GM18868 (cell line): ENCODE results near the gene GPN1.
"Not testable (repeated sequence)": the region's sequence is repeated elsewhere in the genome, so short reads cannot be mapped to it uniquely, and the experiment has no call there.

Source experiments
- ATAC-seq: cut with Tn5 transposase; IDR thresholded peaks from one replicate; pipeline ENCODE4 v1.9.1; 2021; ENCODE audit warnings: mild to moderate bottlenecking, moderate library complexity; ENCODE audit not compliant: unreplicated experiment

Gene GPN1

GRCh38 chr2:27626921-27627320, 1.9 kb upstream of the GPN1 start:
- ATAC-seq: not testable (repeated sequence)

DNA sequence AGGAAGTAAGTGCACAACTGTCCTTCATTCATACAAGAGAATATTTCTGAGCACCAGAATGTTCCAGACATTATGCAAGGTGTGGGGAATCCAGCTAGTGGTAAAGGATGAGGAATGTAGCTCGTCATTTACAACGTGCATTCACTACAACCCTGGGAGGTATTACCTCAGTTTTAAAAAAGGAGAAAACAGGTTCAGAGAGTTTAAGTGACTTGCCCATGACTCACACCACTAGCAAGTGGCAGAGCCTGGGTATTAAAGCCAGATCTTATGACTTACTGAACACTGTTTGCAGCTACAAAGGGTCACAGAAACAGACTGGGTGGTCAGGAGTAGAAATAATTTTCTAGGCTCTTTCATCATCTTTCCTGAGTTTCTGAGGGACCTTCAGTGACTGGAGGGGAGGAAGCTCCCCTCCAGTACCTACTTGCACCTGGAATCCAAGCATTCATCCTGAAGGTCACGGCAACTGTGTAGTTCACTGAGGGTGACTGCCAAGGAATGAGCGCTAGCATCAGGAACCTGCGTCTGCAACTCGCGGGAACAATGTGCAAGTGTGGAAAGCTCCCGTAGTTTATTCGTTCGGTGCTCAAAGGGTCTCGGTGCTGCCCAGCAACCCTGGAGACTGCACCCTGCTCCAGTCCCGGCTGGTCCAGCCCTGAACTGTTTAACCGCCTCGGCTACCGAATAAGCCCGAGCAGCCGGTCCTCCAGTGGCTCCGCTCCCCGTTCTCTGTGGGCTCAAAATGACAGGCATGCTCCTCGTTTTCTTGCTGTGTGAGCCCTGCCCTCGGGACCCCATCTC, 685 bp upstream of the GPN1 start:
- peak; percentile 22 for ATAC-seq

DNA sequence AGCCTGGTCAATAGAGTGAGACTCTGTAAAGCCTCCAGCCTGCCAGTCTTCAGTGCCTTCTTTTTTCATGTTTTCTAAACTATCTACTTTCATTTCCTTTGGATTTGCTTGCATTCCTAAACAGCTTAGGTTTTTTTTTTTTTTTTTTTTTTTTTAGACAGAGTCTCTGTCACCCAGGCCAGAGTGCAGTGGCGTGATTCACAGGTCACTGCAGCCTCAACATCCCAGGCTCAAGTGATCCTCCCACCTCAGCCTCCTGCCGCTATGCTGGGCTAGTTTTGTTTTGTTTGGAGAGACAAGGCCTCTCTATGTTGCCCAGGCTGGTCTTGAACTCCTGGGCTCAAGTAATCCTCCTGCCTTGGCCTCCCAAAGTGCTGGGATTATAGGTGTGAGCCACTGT, 1.4 kb downstream of the GPN1 start:
- ATAC-seq: not testable (repeated sequence)

DNA sequence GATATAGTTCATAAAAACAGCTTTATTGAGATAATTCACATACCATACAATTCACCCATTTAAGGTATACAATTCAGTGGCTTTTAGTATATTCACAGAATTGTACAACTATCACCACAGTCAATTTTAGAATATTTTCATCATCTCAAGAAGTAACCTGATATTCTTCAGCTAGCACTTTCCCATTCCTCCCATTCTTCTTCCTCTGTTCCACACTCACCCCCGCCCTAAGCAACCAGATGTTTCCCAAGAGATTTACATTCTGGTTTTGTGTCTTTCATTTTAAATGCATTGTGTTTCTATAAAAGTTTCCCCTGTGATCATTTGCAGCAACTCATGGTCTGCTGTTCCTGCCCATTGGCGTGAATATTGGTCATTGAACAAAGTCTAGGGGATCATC, 5.4 kb downstream of the GPN1 start:
- no peak for ATAC-seq

DNA sequence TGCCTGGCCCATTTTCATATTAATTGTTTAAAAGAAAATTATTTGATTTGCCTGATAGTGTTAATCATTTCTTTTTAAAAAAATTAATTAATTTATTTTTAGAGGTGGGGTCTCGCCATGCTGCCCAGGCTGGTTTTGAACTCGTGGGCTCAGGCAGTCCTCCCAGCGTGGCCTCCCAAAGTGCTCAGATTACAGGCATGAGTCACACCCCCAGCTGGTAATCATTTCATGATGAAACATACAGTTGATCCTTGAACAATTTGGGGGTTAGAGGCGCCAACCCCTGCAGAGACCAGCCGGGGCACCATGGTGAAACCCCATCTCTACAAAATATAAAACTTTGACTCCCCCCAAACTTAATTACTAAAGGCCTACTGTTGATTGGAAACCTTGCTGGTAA, 7.9 kb downstream of the GPN1 start:
- no peak for ATAC-seq

GRCh38 chr2:27638037-27638637, 9.3 kb downstream of the GPN1 start:
- ATAC-seq: no peak

- ATAC-seq: no peak
Observed at GRCh38 chr2:27638709-27639108, 9.9 kb downstream of the GPN1 start.

GRCh38 chr2:27640722-27641245, 11.9 kb downstream of the GPN1 start:
- no peak for ATAC-seq

GRCh38 chr2:27645197-27645596, 16.3 kb downstream of the GPN1 start:
- ATAC-seq: no peak

DNA sequence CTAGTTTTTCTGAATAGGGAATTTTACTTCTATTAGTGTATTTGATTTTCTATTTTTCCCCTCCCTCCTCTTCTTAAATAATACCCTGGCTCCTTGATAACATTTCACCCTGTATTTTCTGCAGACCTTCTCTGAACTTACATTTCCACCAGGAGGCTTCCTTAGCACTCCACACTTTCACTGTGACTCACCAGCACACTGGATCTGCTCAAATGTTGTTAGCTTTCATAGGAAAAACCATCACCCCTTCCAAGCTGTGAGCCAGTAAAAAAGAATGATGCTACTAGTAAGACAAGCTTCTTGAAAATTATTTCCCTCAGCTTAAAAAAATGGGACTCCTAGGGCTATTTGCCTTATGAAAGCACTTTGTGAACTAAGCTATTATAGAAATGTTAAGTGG, 18.4 kb downstream of the GPN1 start:
- ATAC-seq: no peak

- no peak for ATAC-seq
Observed at GRCh38 chr2:27647737-27648136, 18.9 kb downstream of the GPN1 start.

- no peak for ATAC-seq
Observed at GRCh38 chr2:27651056-27651455, 22.2 kb downstream of the GPN1 start.

DNA sequence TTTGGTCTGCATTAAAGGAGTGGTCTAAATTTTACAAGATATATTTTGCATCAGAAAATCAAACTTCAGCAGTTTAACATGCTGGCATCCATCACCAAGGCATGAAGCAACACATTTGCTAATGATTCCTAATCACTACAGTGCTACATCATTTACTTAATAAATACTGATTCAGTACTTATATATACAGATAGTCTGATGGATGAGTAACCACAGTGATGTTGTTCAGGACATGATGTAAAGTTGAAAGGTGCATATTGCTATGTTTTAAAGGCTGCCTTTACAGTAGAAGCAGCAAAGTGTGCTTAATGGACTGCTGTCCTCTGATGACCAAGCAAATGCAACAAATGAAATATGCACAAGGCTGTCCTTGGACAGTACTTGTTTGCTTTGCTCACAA, 23.5 kb downstream of the GPN1 start:
- no peak for ATAC-seq

DNA sequence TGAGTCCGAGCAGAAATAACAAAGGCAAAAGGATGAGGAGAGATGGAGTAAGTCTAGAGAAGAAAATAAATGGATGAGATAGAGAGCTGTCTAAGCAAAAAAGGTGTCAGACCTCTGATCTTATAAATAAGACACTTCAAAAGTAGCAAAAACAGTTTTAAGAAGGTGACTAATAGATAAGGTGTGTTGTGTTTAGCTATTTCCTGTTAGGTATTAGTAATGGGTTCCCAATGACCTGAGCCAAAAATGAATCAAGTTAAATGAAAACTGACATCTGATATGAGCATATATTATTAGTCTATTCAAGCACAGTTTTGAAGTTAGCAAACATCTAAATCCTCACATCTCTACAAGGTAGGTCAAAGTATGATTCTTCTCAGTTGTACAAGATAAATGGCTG, 23.9 kb downstream of the GPN1 start:
- no peak for ATAC-seq

- ATAC-seq: no peak
Observed at GRCh38 chr2:27653397-27653796, 24.5 kb downstream of the GPN1 start.

DNA sequence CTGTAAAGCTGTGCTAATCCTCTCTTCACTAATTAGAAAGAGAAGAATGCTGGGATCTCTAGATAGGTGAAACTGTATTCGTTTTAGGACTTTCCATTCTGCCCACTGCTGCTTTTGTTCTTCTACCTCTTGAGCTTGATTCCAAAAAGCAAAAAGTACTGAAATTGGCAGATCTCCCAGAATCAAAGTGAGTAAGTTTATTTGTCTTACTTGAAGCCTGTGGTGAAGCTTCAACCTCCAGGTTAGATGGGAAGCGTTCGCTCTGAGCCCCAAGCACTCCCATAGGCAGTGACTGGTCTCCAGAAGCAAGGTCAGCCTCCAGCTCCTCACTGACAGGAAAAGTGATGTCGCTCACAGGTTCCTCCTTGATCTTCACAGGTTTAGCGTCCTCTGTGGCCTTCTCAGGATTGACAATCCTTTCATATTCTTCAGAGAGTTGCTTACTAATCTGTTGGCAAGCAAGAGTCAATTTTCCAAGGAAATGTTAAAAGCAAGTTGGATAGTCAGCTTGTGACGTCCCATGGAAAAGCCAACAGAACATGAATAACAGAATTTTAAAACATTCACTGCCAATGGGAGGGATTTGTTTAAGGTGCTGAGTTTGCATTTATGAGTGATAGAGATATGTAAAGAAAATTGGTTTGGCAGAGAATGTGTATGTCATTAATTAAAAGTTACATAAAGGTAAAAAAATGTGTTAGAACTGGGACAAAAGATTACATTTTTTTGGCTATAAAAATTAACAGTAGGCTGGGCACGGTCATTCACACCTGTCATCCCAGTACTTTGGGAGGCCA, 26.5 kb downstream of the GPN1 start:
- ATAC-seq: no peak

- ATAC-seq: no peak
Observed at GRCh38 chr2:27661371-27661770, 32.5 kb downstream of the GPN1 start.

DNA sequence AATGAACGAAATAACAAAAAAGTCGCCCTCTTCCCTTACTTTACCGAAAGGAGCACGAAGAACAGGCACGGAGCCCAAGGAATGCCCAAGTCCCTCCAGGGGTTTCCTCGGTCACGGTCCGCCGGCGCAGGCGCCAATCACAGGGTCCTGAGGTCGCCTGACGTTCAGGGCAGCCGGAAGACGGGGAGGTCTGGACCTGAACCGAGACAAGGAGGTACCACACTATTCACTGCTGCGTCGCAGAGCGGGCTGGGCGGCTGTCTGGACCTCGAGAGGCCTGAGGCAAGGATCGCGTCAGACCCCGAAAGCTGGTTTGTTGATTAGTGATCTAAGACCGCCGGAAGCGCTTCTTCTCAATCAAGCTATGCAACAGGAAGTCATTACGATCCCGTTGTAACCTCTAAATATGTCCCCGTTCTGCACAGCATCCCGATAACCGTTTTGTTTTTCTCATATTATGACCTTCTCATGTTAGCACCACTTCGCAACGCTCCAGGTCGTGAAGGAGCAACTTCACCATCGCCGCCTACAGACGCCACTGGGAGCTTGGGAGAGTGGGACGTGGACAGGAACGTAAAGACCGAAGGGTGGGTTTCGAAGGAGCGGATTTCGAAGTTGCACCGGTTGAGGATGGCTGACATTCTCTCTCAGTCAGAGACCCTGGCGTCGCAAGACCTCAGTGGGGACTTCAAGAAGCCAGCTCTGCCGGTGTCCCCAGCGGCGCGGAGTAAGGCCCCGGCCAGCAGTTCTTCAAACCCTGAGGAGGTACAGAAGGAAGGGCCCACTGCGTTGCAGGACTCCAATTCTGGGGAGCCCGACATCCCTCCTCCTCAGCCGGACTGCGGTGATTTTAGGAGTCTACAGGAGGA, 34.7 kb downstream of the GPN1 start, which contains the start of the genes SLC4A1AP and SUPT7L:
Gene SLC4A1AP (plus strand): TSS at position 605 of the 869 bp plus-strand sequence. CDS start 26 bp downstream, at position 631.
Gene SUPT7L (minus strand): TSS at position 330 of the 869 bp plus-strand sequence. CDS start 1,422 bp downstream, outside the sequence.
- ATAC-seq: peak; percentile 68

DNA sequence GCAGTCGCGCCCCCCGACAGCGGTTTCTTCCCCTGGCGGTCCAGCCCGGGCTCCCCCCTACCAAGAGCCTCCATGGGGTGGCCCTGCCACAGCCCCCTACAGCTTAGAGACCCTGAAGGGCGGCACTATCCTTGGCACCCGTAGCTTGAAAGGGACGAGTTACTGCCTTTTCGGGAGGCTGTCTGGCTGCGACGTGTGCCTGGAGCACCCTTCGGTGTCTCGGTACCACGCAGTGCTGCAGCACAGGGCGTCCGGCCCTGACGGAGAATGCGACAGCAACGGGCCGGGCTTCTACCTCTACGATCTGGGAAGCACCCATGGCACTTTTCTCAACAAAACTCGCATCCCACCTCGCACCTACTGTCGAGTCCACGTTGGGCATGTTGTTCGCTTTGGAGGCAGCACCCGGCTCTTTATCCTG, 35.3 kb downstream of the GPN1 start:
- ATAC-seq: no peak

DNA sequence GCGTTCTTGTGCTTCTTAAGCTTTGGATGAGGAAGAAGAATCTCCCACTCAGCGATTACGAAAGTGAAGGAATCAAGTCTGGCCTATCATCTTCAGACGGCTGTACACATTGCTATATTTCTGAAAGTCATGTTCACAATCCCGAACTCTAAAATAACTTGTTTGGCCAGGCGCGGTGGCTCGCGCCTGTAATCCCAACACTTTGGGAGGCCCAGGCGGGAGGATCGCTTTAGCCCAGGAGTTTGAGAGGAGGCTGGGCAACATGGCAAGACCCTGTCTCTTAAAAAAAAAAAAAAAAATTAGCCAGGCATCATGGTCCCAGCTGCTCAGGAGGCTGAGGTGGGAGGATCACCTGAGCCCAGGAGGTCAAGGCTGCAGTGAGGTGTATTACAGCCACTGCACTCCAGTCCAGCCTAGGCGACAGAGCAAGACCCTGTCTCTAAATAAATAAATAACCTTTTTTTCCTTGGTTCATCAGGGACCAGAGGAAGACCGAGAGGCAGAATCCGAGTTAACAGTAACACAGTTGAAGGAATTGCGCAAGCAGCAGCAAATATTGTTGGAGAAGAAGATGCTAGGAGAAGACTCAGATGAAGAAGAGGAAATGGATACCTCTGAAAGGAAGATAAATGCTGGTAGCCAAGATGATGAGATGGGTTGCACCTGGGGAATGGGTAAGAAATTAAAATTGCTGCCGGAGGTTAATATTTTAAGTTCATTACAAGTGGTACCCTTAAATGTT, 35.9 kb downstream of the GPN1 start:
- ATAC-seq: no peak
